ENCODE results near the gene IKBKE. TPM values are rescaled to one million over a fixed set of nuclear protein-coding genes. Genes with fewer than 3 reads are reported as not detected.

IKBKE gene
- polyA plus RNA-seq, 1 donor from 2014 or later, result not detected

GRCh38 chr1:206439205-206439604 lies 31.1 kb upstream of the IKBKE start:
- TF ChIP-seq RAD21 (conservative IDR thresholded peaks at IDR 0.05) (no peak), POLR2AphosphoS5 (IDR thresholded peaks at IDR 0.05) (no peak), MXI1 (conservative IDR thresholded peaks at IDR 0.05; ENCODE audit: poor library complexity, severe bottlenecking) (no peak), EP300 (conservative IDR thresholded peaks at IDR 0.05; ENCODE audit: poor library complexity, severe bottlenecking) (no peak), CTCF (IDR thresholded peaks at IDR 0.05; ENCODE audit: poor library complexity, severe bottlenecking) (no peak), EZH2 (IDR thresholded peaks at IDR 0.05; ENCODE audit: borderline replicate concordance, insufficient read depth, low read length, poor library complexity, severe bottlenecking) (no peak), SMC3 (conservative IDR thresholded peaks at IDR 0.05; ENCODE audit: poor library complexity) (no peak), TAF1 (IDR thresholded peaks at IDR 0.05; ENCODE audit: low read depth) (no peak), REST (IDR thresholded peaks at IDR 0.05; ENCODE audit: borderline replicate concordance) (no peak)
- H3K9me2 ChIP-seq (ENCODE audit: insufficient read depth, low read length), result no peaks in the 10 kb centered on the region
- H3K79me2 ChIP-seq (replicated peaks; ENCODE audit: insufficient read depth, low read length), result no peaks in the 10 kb centered on the region
- no peak overlapping the region for H3K4me3 ChIP-seq (ENCODE audit: low read length)
- no peak overlapping the region for H2AFZ ChIP-seq (ENCODE audit: low read depth, low read length)
- H3F3A ChIP-seq (ENCODE audit: insufficient read depth, low read length, poor library complexity, severe bottlenecking), result no peaks in the 10 kb centered on the region
- H3K9me3 ChIP-seq (ENCODE audit: low read length), result no peaks in the 10 kb centered on the region
- no peaks in the 10 kb centered on the region for H4K20me1 ChIP-seq (ENCODE audit: insufficient read depth)
- no peaks in the 10 kb centered on the region for H3K27me3 ChIP-seq (ENCODE audit: insufficient read depth, low read depth, low read length)
- peaks cover 13% of the 10 kb centered on the region for H3K36me3 ChIP-seq (ENCODE audit: insufficient read depth, low read length)
- no peak overlapping the region for H3K27ac ChIP-seq (ENCODE audit: low read length)
- no peak overlapping the region for H3K4me2 ChIP-seq (ENCODE audit: low read length)
- H3K9ac ChIP-seq (ENCODE audit: low read length), result no peak overlapping the region

GRCh38 chr1:206441336-206441967 lies 28.8 kb upstream of the IKBKE start:
- no peak overlapping the region for H3K9ac ChIP-seq (ENCODE audit: low read length)
- no peak overlapping the region for H3K4me3 ChIP-seq (ENCODE audit: low read length)
- no peak overlapping the region for H2AFZ ChIP-seq (ENCODE audit: low read depth, low read length)
- TF ChIP-seq EZH2 (IDR thresholded peaks at IDR 0.05; ENCODE audit: borderline replicate concordance, insufficient read depth, low read length, poor library complexity, severe bottlenecking), result no peak
- no peak for TF ChIP-seq CTCF (IDR thresholded peaks at IDR 0.05; ENCODE audit: poor library complexity, severe bottlenecking)
- TF ChIP-seq REST (IDR thresholded peaks at IDR 0.05; ENCODE audit: borderline replicate concordance), result no peak
- TF ChIP-seq TAF1 (IDR thresholded peaks at IDR 0.05; ENCODE audit: low read depth), result no peak
- no peak for TF ChIP-seq EP300 (conservative IDR thresholded peaks at IDR 0.05; ENCODE audit: poor library complexity, severe bottlenecking)
- no peak for TF ChIP-seq RAD21 (conservative IDR thresholded peaks at IDR 0.05)
- H3K9me2 ChIP-seq (ENCODE audit: insufficient read depth, low read length), result no peaks in the 10 kb centered on the region
- H3K27ac ChIP-seq (ENCODE audit: low read length), result no peak overlapping the region
- peaks cover 13% of the 10 kb centered on the region for H3K36me3 ChIP-seq (ENCODE audit: insufficient read depth, low read length)
- no peaks in the 10 kb centered on the region for H3K79me2 ChIP-seq (replicated peaks; ENCODE audit: insufficient read depth, low read length)
- no peaks in the 10 kb centered on the region for H3K9me3 ChIP-seq (ENCODE audit: low read length)
- no peaks in the 10 kb centered on the region for H3K27me3 ChIP-seq (ENCODE audit: insufficient read depth, low read depth, low read length)
- H3K4me2 ChIP-seq (ENCODE audit: low read length), result no peak overlapping the region
- no peaks in the 10 kb centered on the region for H4K20me1 ChIP-seq (ENCODE audit: insufficient read depth)
- H3F3A ChIP-seq (ENCODE audit: insufficient read depth, low read length, poor library complexity, severe bottlenecking), result no peaks in the 10 kb centered on the region
